BE2C (cell line): ENCODE measurements around the gene BOK.

Source experiments
- DNase-seq: peaks from one replicate; pipeline ENCODE4 v3.0.0-alpha.2; 2020
- H3K27me3 ChIP-seq: fragments of 250-450 bp; sonication (Bioruptor Pico); 2 replicates; pipeline ENCODE4 v1.5.1; 2020; ENCODE audit warnings: mild to moderate bottlenecking
- H3K36me3 ChIP-seq: fragments of 250-450 bp; sonication (Bioruptor Pico); 2 replicates; pipeline ENCODE4 v1.5.1; 2020; ENCODE audit warnings: mild to moderate bottlenecking
- H3K4me1 ChIP-seq: fragments of 250-450 bp; sonication (Bioruptor Pico); 2 replicates; pipeline ENCODE4 v1.5.1; 2020
- H3K4me3 ChIP-seq: 2 replicates; pipeline ENCODE4 v1.5.1; 2011; ENCODE audit warnings: low read depth, low read length
- H3K9me3 ChIP-seq: fragments of 250-450 bp; sonication (Bioruptor Pico); 2 replicates; pipeline ENCODE4 v1.5.1; 2020
- TF ChIP-seq, protein P1 (sequence below): IDR thresholded peaks from 2 replicates; pipeline ENCODE4 v1.5.1; 2012; ENCODE audit warnings: mild to moderate bottlenecking, low read depth, low read length

The BOK gene

DNA sequence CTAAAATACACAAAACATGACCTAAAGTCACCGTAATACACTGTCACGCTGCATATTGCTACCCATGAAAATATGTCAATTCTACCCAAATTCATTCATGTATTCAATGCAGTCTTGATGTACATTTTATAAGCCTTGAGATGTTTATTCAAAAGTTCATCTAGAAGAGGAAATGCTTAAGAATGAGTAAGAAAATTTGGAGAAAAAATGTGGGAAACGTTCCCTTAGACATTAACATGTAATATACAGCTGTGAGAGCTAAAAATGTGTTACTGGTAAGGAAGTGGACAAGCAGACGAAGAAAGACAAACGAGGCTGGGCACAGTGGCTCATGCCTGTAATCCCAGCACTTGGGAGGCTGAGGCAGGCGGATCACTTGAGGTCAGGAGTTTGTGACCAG lies 41.1 kb downstream of the BOK start:
- H3K27me3 ChIP-seq = no peaks in the 10 kb centered on the region
- no peaks in the 10 kb centered on the region for H3K4me1 ChIP-seq
- peaks cover 47% of the 10 kb centered on the region for H3K36me3 ChIP-seq
- TF ChIP-seq, protein P1, sequence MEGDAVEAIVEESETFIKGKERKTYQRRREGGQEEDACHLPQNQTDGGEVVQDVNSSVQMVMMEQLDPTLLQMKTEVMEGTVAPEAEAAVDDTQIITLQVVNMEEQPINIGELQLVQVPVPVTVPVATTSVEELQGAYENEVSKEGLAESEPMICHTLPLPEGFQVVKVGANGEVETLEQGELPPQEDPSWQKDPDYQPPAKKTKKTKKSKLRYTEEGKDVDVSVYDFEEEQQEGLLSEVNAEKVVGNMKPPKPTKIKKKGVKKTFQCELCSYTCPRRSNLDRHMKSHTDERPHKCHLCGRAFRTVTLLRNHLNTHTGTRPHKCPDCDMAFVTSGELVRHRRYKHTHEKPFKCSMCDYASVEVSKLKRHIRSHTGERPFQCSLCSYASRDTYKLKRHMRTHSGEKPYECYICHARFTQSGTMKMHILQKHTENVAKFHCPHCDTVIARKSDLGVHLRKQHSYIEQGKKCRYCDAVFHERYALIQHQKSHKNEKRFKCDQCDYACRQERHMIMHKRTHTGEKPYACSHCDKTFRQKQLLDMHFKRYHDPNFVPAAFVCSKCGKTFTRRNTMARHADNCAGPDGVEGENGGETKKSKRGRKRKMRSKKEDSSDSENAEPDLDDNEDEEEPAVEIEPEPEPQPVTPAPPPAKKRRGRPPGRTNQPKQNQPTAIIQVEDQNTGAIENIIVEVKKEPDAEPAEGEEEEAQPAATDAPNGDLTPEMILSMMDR = no peak
- no peak overlapping the region for H3K4me3 ChIP-seq
- no peak for DNase-seq
- no peaks in the 10 kb centered on the region for H3K9me3 ChIP-seq

DNA sequence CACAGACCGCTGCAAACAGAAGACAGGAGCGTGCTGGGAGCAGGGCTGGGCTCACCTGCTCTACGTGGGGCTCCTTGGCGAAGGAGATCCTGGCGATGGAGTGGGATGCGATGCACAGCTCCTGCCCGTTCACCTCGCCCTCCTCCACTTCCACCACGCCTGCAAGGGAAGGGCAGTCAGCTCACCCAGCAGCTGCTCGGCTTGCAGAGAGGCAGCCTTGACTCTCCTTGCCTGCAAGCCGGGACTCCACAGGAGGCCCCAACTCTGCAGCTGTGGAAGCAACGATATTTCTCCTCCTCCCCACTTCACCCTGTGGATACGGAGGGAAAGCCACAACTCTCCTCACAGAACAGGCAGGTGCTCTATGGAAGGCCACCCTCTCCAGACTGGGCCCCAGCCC lies 43.3 kb downstream of the BOK start:
- H3K27me3 ChIP-seq = no peaks in the 10 kb centered on the region
- TF ChIP-seq, protein P1 = no peak
- H3K4me1 ChIP-seq = no peaks in the 10 kb centered on the region
- peaks cover 58% of the 10 kb centered on the region for H3K36me3 ChIP-seq
- no peaks in the 10 kb centered on the region for H3K9me3 ChIP-seq
- DNase-seq = no peak
- no peak overlapping the region for H3K4me3 ChIP-seq

- Histone ChIP-seq H3K36me3 (peaks cover 51% of the 10 kb centered on the region), H3K27me3 (no peaks in the 10 kb centered on the region), H3K4me3 (no peak overlapping the region), H3K4me1 (no peaks in the 10 kb centered on the region), H3K9me3 (no peaks in the 10 kb centered on the region)
- TF ChIP-seq, protein P1 = no peak
- no peak for DNase-seq
These were observed 44.2 kb downstream of the BOK start for GRCh38 chr2:241602720-241603119.

DNA sequence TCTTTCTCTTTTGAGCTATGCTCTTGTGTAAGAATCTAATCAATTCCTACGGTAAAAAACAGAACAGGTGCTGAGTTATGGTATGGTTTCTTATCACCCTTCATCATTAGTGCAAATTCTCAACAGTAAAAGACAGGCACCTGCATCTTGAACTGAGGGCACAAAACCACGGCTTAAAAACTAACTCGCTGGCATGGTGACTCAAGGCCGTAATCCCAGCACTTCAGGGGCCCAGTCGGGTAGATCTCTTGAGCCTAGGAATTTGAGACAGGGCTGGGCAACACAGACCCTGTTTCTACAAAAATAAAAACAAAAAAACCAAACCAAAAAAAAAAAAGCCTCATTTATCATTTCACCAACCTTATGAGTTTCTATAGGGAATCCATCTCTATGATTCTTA lies 45.1 kb downstream of the BOK start:
- Histone ChIP-seq H3K4me1 (no peaks in the 10 kb centered on the region), H3K4me3 (no peak overlapping the region), H3K9me3 (no peaks in the 10 kb centered on the region), H3K27me3 (no peaks in the 10 kb centered on the region), H3K36me3 (peaks cover 50% of the 10 kb centered on the region)
- TF ChIP-seq, protein P1 = no peak
- DNase-seq = no peak

GRCh38 chr2:241606186-241606585 lies 47.6 kb downstream of the BOK start:
- peaks cover 52% of the 10 kb centered on the region for H3K36me3 ChIP-seq
- DNase-seq = no peak

GRCh38 chr2:241607162-241607885 lies 48.8 kb downstream of the BOK start:
- TF ChIP-seq, protein P1 = no peak
- peaks cover 5% of the 10 kb centered on the region for H3K4me1 ChIP-seq
- H3K36me3 ChIP-seq = peaks cover 43% of the 10 kb centered on the region
- no peaks in the 10 kb centered on the region for H3K9me3 ChIP-seq
- DNase-seq = no peak
- H3K27me3 ChIP-seq = no peaks in the 10 kb centered on the region
- H3K4me3 ChIP-seq = no peak overlapping the region

More at GRCh38 chr2:241606186-241606585, 47.6 kb downstream of the BOK start:
- Histone ChIP-seq H3K4me1 (peaks cover 5% of the 10 kb centered on the region), H3K27me3 (no peaks in the 10 kb centered on the region), H3K9me3 (no peaks in the 10 kb centered on the region), H3K4me3 (no peak overlapping the region)
- TF ChIP-seq, protein P1 = no peak
